GM12892 (cell line): ENCODE measurements around the gene NTMT1.

Experiments used
- POLR2A ChIP-seq: IDR thresholded peaks from 2 replicates; pipeline ENCODE4 v1.6.1; 2011; ENCODE audit warnings: low read depth, low read length, control low read depth
- POLR2AphosphoS5 ChIP-seq: IDR thresholded peaks from 2 replicates; pipeline ENCODE4 v1.6.1; 2011; ENCODE audit warnings: low read depth, low read length, control low read depth
- TAF1 ChIP-seq: IDR thresholded peaks from 2 replicates; pipeline ENCODE4 v1.6.1; 2011; ENCODE audit warnings: low read depth, mild to moderate bottlenecking, control low read depth, low read length, borderline replicate concordance

GRCh38 chr9:129614932-129615331 lies 11.0 kb upstream of the NTMT1 start:
- TF ChIP-seq POLR2A (no peak), POLR2AphosphoS5 (no peak), TAF1 (no peak)
